DND-41 (cell line): ENCODE data around the gene EXD3.

ENCODE experiments used
- CTCF ChIP-seq: IDR thresholded peaks from 2 replicates; pipeline ENCODE4 v1.5.1; 2012; ENCODE audit warnings: borderline replicate concordance, low read length, moderate library complexity, mild to moderate bottlenecking; ENCODE audit not compliant: poor library complexity, severe bottlenecking; ENCODE audit errors: extremely low read depth
- EZH2 ChIP-seq: IDR thresholded peaks from 3 replicates; pipeline ENCODE4 v1.6.1; 2012; ENCODE audit warnings: borderline replicate concordance, low read depth, mild to moderate bottlenecking, moderate library complexity, low read length, inconsistent platforms; ENCODE audit not compliant: severe bottlenecking

- TF ChIP-seq CTCF (no peak), EZH2 (no peak)
Observed at GRCh38 chr9:137296670-137297664, 126.0 kb downstream of the EXD3 start.
